ENCODE results near the gene TOR1B.

GRCh38 chr9:129773262-129774048 lies 29.5 kb upstream of the TOR1B start:
- TF ChIP-seq TCF4 (CRISPR knock-in tag; IDR thresholded peaks at IDR 0.05; ENCODE audit: borderline replicate concordance) (no peak), ARNTL (CRISPR knock-in tag; IDR thresholded peaks at IDR 0.05; ENCODE audit: borderline replicate concordance, low read depth) (no peak), ISL1 (CRISPR knock-in tag; IDR thresholded peaks at IDR 0.05) (no peak), OSR1 (CRISPR knock-in tag; IDR thresholded peaks at IDR 0.05) (no peak), PATZ1 (CRISPR knock-in tag; IDR thresholded peaks at IDR 0.05; ENCODE audit: borderline replicate concordance) (no peak), BACH2 (CRISPR knock-in tag; IDR thresholded peaks at IDR 0.05; ENCODE audit: borderline replicate concordance) (no peak), ZFP30 (CRISPR knock-in tag; IDR thresholded peaks at IDR 0.05) (no peak), CSDC2 (CRISPR knock-in tag; IDR thresholded peaks at IDR 0.05) (no peak), ZC3H10 (CRISPR knock-in tag; IDR thresholded peaks at IDR 0.05) (no peak), POU6F1 (CRISPR knock-in tag; IDR thresholded peaks at IDR 0.05; ENCODE audit: borderline replicate concordance, low read depth) (no peak), TOX (CRISPR knock-in tag; IDR thresholded peaks at IDR 0.05; ENCODE audit: borderline replicate concordance) (no peak), PPARA (CRISPR knock-in tag; IDR thresholded peaks at IDR 0.05; ENCODE audit: borderline replicate concordance) (no peak)
- TF ChIP-seq, protein P1, sequence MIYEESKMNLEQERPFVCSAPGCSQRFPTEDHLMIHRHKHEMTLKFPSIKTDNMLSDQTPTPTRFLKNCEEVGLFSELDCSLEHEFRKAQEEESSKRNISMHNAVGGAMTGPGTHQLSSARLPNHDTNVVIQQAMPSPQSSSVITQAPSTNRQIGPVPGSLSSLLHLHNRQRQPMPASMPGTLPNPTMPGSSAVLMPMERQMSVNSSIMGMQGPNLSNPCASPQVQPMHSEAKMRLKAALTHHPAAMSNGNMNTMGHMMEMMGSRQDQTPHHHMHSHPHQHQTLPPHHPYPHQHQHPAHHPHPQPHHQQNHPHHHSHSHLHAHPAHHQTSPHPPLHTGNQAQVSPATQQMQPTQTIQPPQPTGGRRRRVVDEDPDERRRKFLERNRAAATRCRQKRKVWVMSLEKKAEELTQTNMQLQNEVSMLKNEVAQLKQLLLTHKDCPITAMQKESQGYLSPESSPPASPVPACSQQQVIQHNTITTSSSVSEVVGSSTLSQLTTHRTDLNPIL (CRISPR knock-in tag; IDR thresholded peaks at IDR 0.05; ENCODE audit: low read depth), result no peak
